Coronary artery (tissue), 2 donors: ENCODE data around the gene MEGF11.

Experiments used
- DNase-seq: peaks from one replicate; pipeline ENCODE4 v3.0.0-alpha.2; 2017; ENCODE audit warnings: low spot score
- H3K27ac ChIP-seq, 2 donors: fragments of 200-600 bp; sonication (generic); one replicate each; pipeline ENCODE4 v1.5.1; 2016 to 2019
- H3K4me3 ChIP-seq: fragments of 200-600 bp; sonication (generic); 2 replicates; pipeline ENCODE4 v1.5.1; 2016; ENCODE audit warnings: mild to moderate bottlenecking, moderate library complexity
- TF ChIP-seq, protein P1 (sequence below): fragments of 200-600 bp; sonication (generic); IDR thresholded peaks from one replicate; pipeline ENCODE4 v1.5.1; 2019; ENCODE audit warnings: antibody characterized with exemption

The MEGF11 gene

DNA sequence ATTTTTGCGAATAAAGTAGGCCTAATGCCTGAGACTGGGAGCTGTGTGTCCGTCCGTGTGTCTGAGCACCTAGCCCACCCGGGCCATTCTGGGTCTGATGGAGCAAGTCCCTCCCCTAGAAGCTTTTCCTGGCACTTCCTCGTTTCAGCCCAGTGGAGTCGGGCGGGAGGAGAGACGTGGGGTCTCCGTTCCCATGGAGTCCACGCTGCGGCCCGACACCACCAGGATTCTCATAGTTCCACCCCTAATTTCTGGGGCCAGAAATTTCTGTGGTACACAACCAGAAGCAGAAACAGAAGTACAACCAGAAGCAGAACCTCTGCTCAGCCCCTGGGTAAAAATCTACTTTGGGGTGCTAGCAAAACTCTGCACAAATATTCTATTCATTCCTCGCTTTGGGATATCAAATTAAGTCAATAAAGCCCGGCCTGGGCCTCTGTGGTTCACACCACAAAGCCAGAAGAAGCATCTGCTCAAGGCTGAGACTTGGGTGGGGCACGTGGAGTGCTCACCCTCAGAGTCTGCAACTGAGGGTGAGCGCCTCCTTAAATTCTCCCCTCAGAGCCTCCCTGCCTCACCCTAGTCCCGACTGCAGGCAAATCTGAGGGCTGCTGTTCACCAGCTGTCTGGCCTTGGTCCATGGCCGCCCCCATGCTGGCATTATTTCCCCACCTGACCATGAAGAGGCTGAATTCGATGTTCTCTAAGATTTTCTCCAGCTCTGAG is 1.6 kb upstream of the MEGF11 start:
- Histone ChIP-seq H3K4me3 (peak overlapping the region; percentile 79), H3K27ac (no peak overlapping the region)
- DNase-seq = no peak
- TF ChIP-seq, protein P1, sequence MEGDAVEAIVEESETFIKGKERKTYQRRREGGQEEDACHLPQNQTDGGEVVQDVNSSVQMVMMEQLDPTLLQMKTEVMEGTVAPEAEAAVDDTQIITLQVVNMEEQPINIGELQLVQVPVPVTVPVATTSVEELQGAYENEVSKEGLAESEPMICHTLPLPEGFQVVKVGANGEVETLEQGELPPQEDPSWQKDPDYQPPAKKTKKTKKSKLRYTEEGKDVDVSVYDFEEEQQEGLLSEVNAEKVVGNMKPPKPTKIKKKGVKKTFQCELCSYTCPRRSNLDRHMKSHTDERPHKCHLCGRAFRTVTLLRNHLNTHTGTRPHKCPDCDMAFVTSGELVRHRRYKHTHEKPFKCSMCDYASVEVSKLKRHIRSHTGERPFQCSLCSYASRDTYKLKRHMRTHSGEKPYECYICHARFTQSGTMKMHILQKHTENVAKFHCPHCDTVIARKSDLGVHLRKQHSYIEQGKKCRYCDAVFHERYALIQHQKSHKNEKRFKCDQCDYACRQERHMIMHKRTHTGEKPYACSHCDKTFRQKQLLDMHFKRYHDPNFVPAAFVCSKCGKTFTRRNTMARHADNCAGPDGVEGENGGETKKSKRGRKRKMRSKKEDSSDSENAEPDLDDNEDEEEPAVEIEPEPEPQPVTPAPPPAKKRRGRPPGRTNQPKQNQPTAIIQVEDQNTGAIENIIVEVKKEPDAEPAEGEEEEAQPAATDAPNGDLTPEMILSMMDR = no peak

DNA sequence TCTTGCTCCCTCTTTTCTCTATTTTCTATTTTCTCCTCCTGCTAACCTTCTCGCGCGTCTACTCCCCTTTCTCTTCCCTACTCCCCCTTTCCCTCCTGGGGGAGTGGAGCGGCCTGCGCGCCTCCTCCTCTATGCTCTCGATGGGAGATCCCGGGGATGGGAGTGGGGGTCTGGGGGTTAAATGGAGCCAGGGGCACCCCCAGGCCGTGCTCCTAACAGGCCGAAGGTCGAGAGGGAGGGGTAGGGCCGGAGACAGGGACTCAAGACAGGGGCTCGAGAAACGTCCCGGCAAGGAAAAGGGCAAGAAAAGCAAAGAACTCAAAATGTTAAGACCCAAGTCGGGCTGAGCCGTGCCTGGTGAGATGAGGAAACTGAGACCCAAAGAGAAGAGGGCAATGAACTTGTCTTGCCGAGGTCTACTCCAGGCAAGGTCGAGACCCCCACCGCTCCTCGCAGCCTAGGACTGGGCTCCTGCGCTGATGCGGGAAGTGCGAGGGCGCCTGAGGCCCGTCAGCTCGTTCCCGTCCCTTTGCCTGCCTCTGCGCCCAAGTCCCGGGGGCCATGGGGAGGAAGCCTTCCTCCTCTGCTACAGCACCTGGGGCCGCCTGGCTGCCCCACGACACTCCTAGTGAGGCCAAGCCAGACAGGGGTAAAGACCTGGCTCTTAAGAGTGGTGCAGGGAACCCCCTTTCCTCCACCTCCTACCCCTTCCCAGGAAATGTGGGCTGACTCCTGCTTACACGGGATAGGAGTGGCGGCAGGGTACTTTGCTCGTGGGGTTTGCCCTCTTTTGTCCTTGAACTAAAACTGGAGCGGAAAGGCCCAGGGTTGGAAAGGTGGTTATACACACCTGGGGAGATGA is 770 bp upstream of the MEGF11 start:
- Histone ChIP-seq H3K27ac (no peak overlapping the region), H3K4me3 (peak overlapping the region; percentile 79)
- TF ChIP-seq, protein P1 = no peak
- no peak for DNase-seq

DNA sequence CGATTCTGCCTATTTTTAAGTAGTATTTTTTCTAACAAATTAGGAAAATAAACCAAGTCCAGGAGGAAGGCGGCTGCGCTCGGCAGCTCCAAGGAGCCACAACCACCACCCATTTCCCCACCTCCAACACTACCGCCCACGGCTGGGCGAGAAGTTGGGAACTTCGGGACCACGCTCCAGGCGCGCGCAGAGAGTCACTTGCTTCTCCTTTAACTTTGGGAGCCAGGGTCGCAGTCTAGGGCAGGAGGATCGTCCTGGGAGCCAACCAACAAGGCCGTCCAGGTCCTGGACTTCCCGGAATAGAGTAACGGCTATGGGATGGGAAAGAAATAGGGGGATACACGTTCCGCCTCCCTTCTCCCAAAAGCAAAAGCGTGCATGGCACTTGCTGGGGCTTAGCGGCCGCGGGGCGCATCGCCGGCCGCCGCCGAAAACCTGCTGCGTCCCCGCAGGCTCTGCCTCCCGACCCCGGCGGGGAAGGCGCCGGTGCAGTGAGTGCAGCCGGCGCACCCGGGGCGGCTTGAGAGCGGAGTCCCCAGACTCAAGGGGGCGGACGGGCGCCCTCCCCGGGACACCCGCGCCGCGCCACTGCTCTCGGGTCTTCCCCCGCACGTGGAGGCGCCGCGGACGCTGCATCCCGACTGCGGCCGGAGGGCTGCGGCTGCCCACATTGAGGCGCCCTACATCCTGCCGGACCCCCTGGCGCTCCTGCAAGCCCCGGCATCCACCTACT is 699 bp downstream of the MEGF11 start:
- DNase-seq = no peak
- no peak overlapping the region for H3K27ac ChIP-seq
- TF ChIP-seq, protein P1 = no peak
- peak overlapping the region; percentile 79 for H3K4me3 ChIP-seq

DNA sequence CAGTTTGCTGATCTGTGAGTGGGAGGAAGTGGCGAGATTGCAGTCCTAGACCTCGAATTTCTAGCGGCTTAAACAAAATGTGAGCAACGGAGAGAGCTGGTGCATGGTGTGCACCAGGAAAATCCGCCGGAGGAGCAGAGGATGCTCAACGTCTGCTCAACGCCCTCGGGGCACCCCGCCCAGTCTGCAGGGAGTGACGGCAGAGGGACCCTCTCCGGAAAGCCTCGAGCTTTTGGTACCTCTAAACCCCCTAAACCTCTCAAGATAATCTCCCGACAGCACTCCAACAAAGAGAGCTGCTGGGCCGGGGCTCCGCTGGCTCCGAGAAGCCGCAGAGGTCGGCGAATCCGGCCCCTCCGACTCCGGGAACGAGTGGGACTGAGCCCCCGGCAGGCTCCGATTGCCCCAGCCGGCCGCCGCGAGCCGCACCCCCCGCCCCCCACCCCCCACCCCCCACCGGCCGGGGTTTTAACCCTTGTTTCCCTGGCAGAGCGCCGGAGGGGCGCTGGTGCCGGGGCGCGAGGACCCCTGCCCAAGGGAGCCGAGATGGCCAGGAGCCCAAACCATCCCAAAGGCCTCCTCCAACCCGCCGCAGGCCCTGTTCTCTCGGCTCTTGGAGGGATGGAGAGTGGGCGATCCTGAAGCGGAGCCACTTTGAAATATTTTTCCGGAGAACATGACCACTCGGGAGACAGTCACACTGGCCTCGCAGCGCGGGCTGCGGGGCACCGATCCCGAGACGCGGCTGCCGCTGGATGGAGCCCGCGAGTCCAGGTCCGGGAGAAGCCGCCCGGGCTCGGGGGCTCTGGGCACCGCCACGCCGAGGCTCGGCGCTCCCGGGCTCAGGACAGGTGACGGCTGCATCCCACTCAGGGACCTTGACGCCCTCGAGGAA is 1.5 kb downstream of the MEGF11 start:
- H3K4me3 ChIP-seq = peak overlapping the region; percentile 79
- no peak for DNase-seq
- H3K27ac ChIP-seq = no peak overlapping the region
- TF ChIP-seq, protein P1 = peak; percentile 57

DNA sequence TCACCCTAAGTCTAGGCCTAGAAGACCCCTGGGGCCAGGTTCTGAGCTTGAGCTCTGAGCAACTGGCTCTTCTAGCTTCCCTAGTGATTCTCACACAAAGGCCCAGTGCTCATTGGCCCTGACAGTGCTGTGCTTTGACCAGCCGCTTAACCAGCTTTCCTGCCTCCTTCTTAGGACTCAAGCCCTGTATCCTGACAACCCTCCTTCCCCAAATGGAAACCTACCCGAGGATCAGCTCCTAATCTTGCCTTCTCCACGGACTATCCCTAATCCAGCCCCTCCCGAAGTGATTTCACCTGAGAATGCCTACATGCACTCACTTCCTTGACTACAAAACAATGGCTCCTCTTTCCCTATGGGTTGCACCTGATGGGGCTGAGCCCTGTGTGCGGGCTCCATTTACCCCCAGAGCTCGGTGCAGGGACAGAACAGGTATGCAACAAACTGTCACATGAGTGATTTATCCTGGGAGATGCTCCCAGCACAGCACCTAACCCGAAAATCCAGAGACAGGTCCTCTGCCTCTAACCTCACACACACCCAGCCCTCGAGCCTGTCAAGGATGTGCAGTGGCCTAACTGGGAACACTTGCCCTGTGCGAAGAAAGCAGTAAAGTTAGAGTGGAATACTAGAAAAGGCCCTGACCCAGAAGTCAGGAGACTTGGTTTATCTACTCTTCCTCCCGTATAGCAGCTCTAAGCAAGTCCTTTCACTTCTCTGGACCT is 2.3 kb downstream of the MEGF11 start:
- Histone ChIP-seq H3K27ac (no peak overlapping the region), H3K4me3 (peak overlapping the region; percentile 79)

More for the DNA sequence above, 2.3 kb downstream of the MEGF11 start:
- DNase-seq = no peak
- TF ChIP-seq, protein P1 = no peak
